GM23338 (cell line): ENCODE results near the gene S1PR3. TPM values are rescaled to one million over a fixed set of nuclear protein-coding genes. Genes with fewer than 3 reads are reported as not detected.

ENCODE experiments used
- ATAC-seq: fragments of 200-7000 bp; cut with Tn5 transposase; 3 replicates; pipeline ENCODE4 v1.9.1; 2020
- DNase-seq: peaks from one replicate; pipeline ENCODE4 v3.0.0-alpha.2; 2015; ENCODE audit warnings: low spot score
- H2AFZ ChIP-seq: fragments of 200-600 bp; sonication (generic); 2 replicates; pipeline ENCODE4 v1.8.0; 2016; ENCODE audit warnings: antibody characterized with exemption, mild to moderate bottlenecking, moderate library complexity
- H3F3A ChIP-seq: fragments of 200-600 bp; sonication (generic); replicated peaks from 2 replicates; pipeline ENCODE4 v1.8.0; 2017; ENCODE audit warnings: antibody characterized with exemption, mixed run types, low read depth
- H3K27ac ChIP-seq: fragments of 200-600 bp; sonication (generic); 2 replicates; pipeline ENCODE4 v1.6.1; 2016; ENCODE audit warnings: low read depth
- H3K27me3 ChIP-seq: fragments of 200-600 bp; sonication (generic); 2 replicates; pipeline ENCODE4 v1.8.0; 2016; ENCODE audit warnings: mild to moderate bottlenecking, mixed run types, moderate library complexity; ENCODE audit not compliant: insufficient read depth
- H3K36me3 ChIP-seq: fragments of 200-600 bp; sonication (generic); 2 replicates; pipeline ENCODE4 v1.8.0; 2016; ENCODE audit warnings: mild to moderate bottlenecking; ENCODE audit not compliant: insufficient read depth
- H3K4me1 ChIP-seq: fragments of 200-600 bp; sonication (generic); 2 replicates; pipeline ENCODE4 v1.8.0; 2016; ENCODE audit warnings: mild to moderate bottlenecking, moderate library complexity; ENCODE audit not compliant: insufficient read depth
- H3K4me2 ChIP-seq: fragments of 200-600 bp; sonication (generic); 2 replicates; pipeline ENCODE4 v1.7.1; 2017; ENCODE audit warnings: mixed run types
- H3K4me3 ChIP-seq: fragments of 200-600 bp; sonication (generic); 2 replicates; pipeline ENCODE4 v1.6.1; 2016; ENCODE audit warnings: mixed run types
- H3K79me2 ChIP-seq: fragments of 200-600 bp; sonication (generic); replicated peaks from 2 replicates; pipeline ENCODE4 v1.8.0; 2017; ENCODE audit warnings: mild to moderate bottlenecking; ENCODE audit not compliant: insufficient read depth
- H3K9me2 ChIP-seq: fragments of 200-600 bp; sonication (generic); 2 replicates; pipeline ENCODE4 v1.8.0; 2017; ENCODE audit not compliant: insufficient read depth
- H4K20me1 ChIP-seq: fragments of 200-600 bp; sonication (generic); replicated peaks from 2 replicates; pipeline ENCODE4 v1.8.0; 2017; ENCODE audit warnings: mild to moderate bottlenecking; ENCODE audit not compliant: insufficient read depth
- H3K27ac Mint-ChIP-seq: 2 replicates; pipeline ENCODE4 v1.8.0; 2020; ENCODE audit warnings: inconsistent platforms, mild to moderate bottlenecking, moderate library complexity, mixed read lengths
- H3K27me3 Mint-ChIP-seq: 3 replicates; pipeline ENCODE4 v1.8.0; 2022; ENCODE audit warnings: low read depth, mild to moderate bottlenecking, moderate library complexity, mixed read lengths, inconsistent platforms; ENCODE audit not compliant: insufficient read depth, poor library complexity
- H3K36me3 Mint-ChIP-seq: 3 replicates; pipeline ENCODE4 v1.8.0; 2021; ENCODE audit warnings: low read depth, mild to moderate bottlenecking, inconsistent platforms, moderate library complexity, mixed read lengths
- H3K4me1 Mint-ChIP-seq: 3 replicates; pipeline ENCODE4 v1.8.0; 2020; ENCODE audit warnings: mild to moderate bottlenecking, inconsistent platforms, mixed read lengths
- H3K4me3 Mint-ChIP-seq: 3 replicates; pipeline ENCODE4 v1.8.0; 2021; ENCODE audit warnings: moderate library complexity, mild to moderate bottlenecking, inconsistent platforms, mixed read lengths
- H3K9me3 Mint-ChIP-seq: 3 replicates; pipeline ENCODE4 v1.8.0; 2020; ENCODE audit warnings: moderate library complexity, mild to moderate bottlenecking, inconsistent platforms, mixed read lengths
- CREB1 ChIP-seq: fragments of 250-450 bp; sonication (Bioruptor Pico); IDR thresholded peaks from 2 replicates; pipeline ENCODE4 v1.5.0; 2020; ENCODE audit warnings: low read depth, mild to moderate bottlenecking, moderate library complexity
- EZH2phosphoT487 ChIP-seq: fragments of 200-600 bp; sonication (generic); IDR thresholded peaks from one replicate; pipeline ENCODE4 v1.8.1; 2018; ENCODE audit warnings: antibody characterized with exemption; ENCODE audit not compliant: unreplicated experiment
- JUNB ChIP-seq: IDR thresholded peaks from one replicate; pipeline ENCODE4 v1.6.1; 2016; ENCODE audit warnings: antibody characterized with exemption; ENCODE audit not compliant: unreplicated experiment
- NANOG ChIP-seq: IDR thresholded peaks from 2 replicates; pipeline ENCODE4 v1.6.1; 2016; ENCODE audit warnings: antibody characterized with exemption, borderline replicate concordance
- POLR2AphosphoS5 ChIP-seq: IDR thresholded peaks from 2 replicates; pipeline ENCODE4 v1.6.1; 2016; ENCODE audit warnings: antibody characterized with exemption, low read depth
- REST ChIP-seq: IDR thresholded peaks from one replicate; pipeline ENCODE4 v1.6.1; 2018; ENCODE audit warnings: antibody characterized with exemption; ENCODE audit not compliant: unreplicated experiment
- STAT1 ChIP-seq: IDR thresholded peaks from one replicate; pipeline ENCODE4 v1.6.1; 2016; ENCODE audit warnings: antibody characterized with exemption; ENCODE audit not compliant: unreplicated experiment
- ZNF114 ChIP-seq: fragments of 250-450 bp; sonication (Bioruptor Pico); IDR thresholded peaks from 2 replicates; pipeline ENCODE4 v1.5.0; 2020; ENCODE audit warnings: mild to moderate bottlenecking, moderate library complexity
- polyA plus RNA-seq: library from polyadenylated mRNA; unstranded; fragments of >200 nt; fragmentation: Nextera tagmentation; extraction: Ambion mirVana; gene quantifications from 2 replicates; pipeline ENCODE4 v1.2.1, GENCODE V29; 2016
- total RNA-seq: library from RNA; depleted of rRNA; stranded (reverse); fragments of >200 nt; shearing (Covaris generic); gene quantifications from 2 replicates; pipeline ENCODE4 v1.2.3, GENCODE V29; 2014
- TF ChIP-seq, protein P1 (sequence below): fragments of 250-450 bp; sonication (Bioruptor Pico); IDR thresholded peaks from 2 replicates; pipeline ENCODE4 v1.5.0; 2020; ENCODE audit warnings: mild to moderate bottlenecking, moderate library complexity
- TF ChIP-seq, protein P2 (sequence below), 2 experiments: fragments of 200-600 bp in 1 of 2; sonication (generic) in 1 of 2; conservative IDR thresholded peaks; 2 replicates each; pipeline versions ENCODE4 v1.5.1 to v1.6.1; 2016 to 2017; ENCODE audit warnings: antibody characterized with exemption in 2 of 2, low read depth in 2 of 2, mild to moderate bottlenecking in 2 of 2, moderate library complexity in 1 of 2

Gene S1PR3
- total and polyA plus RNA-seq, 2 experiments from 2014 or later: 2.1 to 7.6 TPM

DNA sequence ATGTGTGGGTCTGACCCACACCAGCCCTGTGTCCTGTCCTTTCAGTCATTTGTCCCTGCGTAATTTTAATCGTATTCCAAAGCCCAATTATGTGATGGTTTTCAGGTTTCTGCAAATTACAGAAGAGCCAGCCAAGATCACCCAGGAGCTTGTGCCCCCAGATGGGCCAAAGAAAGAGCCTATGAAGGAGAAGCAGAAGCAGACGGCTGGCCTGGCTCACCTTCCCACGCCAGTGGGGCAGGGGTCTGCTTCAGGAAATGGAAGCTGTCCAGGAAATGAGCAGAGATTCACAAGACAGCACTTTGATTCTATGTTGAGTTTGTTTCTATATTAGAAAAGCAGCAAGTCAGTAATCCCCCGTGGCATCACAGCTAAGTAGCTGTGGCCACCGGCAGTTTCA lies 11.7 kb downstream of the S1PR3 start (continued):
- TF ChIP-seq, protein P1, sequence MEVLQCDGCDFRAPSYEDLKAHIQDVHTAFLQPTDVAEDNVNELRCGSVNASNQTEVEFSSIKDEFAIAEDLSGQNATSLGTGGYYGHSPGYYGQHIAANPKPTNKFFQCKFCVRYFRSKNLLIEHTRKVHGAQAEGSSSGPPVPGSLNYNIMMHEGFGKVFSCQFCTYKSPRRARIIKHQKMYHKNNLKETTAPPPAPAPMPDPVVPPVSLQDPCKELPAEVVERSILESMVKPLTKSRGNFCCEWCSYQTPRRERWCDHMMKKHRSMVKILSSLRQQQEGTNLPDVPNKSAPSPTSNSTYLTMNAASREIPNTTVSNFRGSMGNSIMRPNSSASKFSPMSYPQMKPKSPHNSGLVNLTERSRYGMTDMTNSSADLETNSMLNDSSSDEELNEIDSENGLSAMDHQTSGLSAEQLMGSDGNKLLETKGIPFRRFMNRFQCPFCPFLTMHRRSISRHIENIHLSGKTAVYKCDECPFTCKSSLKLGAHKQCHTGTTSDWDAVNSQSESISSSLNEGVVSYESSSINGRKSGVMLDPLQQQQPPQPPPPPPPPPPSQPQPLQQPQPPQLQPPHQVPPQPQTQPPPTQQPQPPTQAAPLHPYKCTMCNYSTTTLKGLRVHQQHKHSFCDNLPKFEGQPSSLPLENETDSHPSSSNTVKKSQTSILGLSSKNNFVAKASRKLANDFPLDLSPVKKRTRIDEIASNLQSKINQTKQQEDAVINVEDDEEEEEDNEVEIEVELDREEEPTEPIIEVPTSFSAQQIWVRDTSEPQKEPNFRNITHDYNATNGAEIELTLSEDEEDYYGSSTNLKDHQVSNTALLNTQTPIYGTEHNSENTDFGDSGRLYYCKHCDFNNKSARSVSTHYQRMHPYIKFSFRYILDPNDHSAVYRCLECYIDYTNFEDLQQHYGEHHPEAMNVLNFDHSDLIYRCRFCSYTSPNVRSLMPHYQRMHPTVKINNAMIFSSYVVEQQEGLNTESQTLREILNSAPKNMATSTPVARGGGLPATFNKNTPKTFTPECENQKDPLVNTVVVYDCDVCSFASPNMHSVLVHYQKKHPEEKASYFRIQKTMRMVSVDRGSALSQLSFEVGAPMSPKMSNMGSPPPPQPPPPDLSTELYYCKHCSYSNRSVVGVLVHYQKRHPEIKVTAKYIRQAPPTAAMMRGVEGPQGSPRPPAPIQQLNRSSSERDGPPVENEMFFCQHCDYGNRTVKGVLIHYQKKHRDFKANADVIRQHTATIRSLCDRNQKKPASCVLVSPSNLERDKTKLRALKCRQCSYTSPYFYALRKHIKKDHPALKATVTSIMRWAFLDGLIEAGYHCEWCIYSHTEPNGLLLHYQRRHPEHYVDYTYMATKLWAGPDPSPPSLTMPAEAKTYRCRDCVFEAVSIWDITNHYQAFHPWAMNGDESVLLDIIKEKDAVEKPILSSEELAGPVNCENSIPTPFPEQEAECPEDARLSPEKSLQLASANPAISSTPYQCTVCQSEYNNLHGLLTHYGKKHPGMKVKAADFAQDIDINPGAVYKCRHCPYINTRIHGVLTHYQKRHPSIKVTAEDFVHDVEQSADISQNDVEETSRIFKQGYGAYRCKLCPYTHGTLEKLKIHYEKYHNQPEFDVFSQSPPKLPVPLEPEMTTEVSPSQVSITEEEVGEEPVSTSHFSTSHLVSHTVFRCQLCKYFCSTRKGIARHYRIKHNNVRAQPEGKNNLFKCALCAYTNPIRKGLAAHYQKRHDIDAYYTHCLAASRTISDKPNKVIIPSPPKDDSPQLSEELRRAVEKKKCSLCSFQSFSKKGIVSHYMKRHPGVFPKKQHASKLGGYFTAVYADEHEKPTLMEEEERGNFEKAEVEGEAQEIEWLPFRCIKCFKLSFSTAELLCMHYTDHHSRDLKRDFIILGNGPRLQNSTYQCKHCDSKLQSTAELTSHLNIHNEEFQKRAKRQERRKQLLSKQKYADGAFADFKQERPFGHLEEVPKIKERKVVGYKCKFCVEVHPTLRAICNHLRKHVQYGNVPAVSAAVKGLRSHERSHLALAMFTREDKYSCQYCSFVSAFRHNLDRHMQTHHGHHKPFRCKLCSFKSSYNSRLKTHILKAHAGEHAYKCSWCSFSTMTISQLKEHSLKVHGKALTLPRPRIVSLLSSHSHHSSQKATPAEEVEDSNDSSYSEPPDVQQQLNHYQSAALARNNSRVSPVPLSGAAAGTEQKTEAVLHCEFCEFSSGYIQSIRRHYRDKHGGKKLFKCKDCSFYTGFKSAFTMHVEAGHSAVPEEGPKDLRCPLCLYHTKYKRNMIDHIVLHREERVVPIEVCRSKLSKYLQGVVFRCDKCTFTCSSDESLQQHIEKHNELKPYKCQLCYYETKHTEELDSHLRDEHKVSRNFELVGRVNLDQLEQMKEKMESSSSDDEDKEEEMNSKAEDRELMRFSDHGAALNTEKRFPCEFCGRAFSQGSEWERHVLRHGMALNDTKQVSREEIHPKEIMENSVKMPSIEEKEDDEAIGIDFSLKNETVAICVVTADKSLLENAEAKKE: no peak
- TF ChIP-seq CREB1 (CRISPR knock-in tag) (no peak), JUNB (no peak), ZNF114 (no peak), NANOG (no peak)
- TF ChIP-seq, protein P2, sequence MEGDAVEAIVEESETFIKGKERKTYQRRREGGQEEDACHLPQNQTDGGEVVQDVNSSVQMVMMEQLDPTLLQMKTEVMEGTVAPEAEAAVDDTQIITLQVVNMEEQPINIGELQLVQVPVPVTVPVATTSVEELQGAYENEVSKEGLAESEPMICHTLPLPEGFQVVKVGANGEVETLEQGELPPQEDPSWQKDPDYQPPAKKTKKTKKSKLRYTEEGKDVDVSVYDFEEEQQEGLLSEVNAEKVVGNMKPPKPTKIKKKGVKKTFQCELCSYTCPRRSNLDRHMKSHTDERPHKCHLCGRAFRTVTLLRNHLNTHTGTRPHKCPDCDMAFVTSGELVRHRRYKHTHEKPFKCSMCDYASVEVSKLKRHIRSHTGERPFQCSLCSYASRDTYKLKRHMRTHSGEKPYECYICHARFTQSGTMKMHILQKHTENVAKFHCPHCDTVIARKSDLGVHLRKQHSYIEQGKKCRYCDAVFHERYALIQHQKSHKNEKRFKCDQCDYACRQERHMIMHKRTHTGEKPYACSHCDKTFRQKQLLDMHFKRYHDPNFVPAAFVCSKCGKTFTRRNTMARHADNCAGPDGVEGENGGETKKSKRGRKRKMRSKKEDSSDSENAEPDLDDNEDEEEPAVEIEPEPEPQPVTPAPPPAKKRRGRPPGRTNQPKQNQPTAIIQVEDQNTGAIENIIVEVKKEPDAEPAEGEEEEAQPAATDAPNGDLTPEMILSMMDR (conservative IDR thresholded peaks at IDR 0.05; ENCODE audit: low read depth in 2 of 2): no peak

GRCh38 chr9:89005323-89005722 lies 14.1 kb downstream of the S1PR3 start:
- H3K4me3 ChIP-seq: no peak overlapping the region
- H3K79me2 ChIP-seq: no peaks in the 10 kb centered on the region
- H3K4me3 Mint-ChIP-seq: no peak overlapping the region
- peaks cover 7% of the 10 kb centered on the region for H3K36me3 Mint-ChIP-seq
- H3K36me3 ChIP-seq: no peaks in the 10 kb centered on the region
- H3K27ac Mint-ChIP-seq: no peak overlapping the region
- H2AFZ ChIP-seq: no peak overlapping the region
- H3K27me3 Mint-ChIP-seq: peaks cover 7% of the 10 kb centered on the region
- H3K27ac ChIP-seq: no peak overlapping the region
- DNase-seq (no peak), ATAC-seq (no peak)
- no peaks in the 10 kb centered on the region for H3K27me3 ChIP-seq
- H3K9me3 Mint-ChIP-seq: no peaks in the 10 kb centered on the region
- H3K9me2 ChIP-seq: no peaks in the 10 kb centered on the region
- no peak overlapping the region for H3K4me2 ChIP-seq
- H3K4me1 Mint-ChIP-seq: peaks cover 39% of the 10 kb centered on the region
- peaks cover 19% of the 10 kb centered on the region for H3K4me1 ChIP-seq
- 0 out of 2 replicates have a peak, but pooled peaks cover 5% of the 10 kb centered on the region for H4K20me1 ChIP-seq
- H3F3A ChIP-seq: no peaks in the 10 kb centered on the region; the same call in 1 of the 2 replicates
- TF ChIP-seq POLR2AphosphoS5: no peak
- no peak for TF ChIP-seq CREB1 (CRISPR knock-in tag)
- no peak for TF ChIP-seq REST
- TF ChIP-seq, protein P2 (conservative IDR thresholded peaks at IDR 0.05; ENCODE audit: low read depth in 2 of 2): no peak
- TF ChIP-seq STAT1: no peak
- no peak for TF ChIP-seq EZH2phosphoT487
- TF ChIP-seq JUNB: no peak
- no peak for TF ChIP-seq ZNF114
